Thyroid gland (tissue), 4 donors: ENCODE data around the gene RPS19BP1. TPM values are rescaled to one million over a fixed set of nuclear protein-coding genes. Genes with fewer than 3 reads are reported as not detected.

ENCODE experiments used
- DNase-seq, 2 donors: peaks; one replicate each; pipeline ENCODE4 v3.0.0-alpha.2; 2019
- H3K27ac ChIP-seq, 3 donors: fragments of 200-600 bp; sonication (generic); 1 replicate in 2 of 3; 2 replicates in 1 of 3; pipeline ENCODE4 v1.5.1; 2016 to 2019; ENCODE audit warnings: mild to moderate bottlenecking in 1 of 3, moderate library complexity in 1 of 3
- H3K27me3 ChIP-seq: fragments of 200-600 bp; sonication (generic); one replicate; pipeline ENCODE4 v1.5.1; 2019
- H3K36me3 ChIP-seq, 2 donors: fragments of 200-600 bp; sonication (generic); one replicate each; pipeline ENCODE4 v1.5.1; 2016 to 2019
- H3K4me1 ChIP-seq, 2 donors: fragments of 200-600 bp; sonication (generic); one replicate each; pipeline ENCODE4 v1.5.1; 2017 to 2019
- H3K4me3 ChIP-seq, 3 donors: fragments of 200-600 bp; sonication (generic); replicated peaks in 1 of 3; 1 replicate in 2 of 3; 2 replicates in 1 of 3; pipeline ENCODE4 v1.5.1; 2016; ENCODE audit warnings: mild to moderate bottlenecking in 1 of 3
- H3K9me3 ChIP-seq: fragments of 200-600 bp; sonication (generic); one replicate; pipeline ENCODE4 v1.5.1; 2017
- POLR2A ChIP-seq, 2 donors: fragments of 450-650 bp; IDR thresholded peaks; one replicate each; pipeline ENCODE4 v1.6.1; 2017; ENCODE audit warnings: antibody characterized with exemption in 2 of 2, mild to moderate bottlenecking in 2 of 2, moderate library complexity in 1 of 2
- WGBS, 2 donors: methylation state at CpG; one replicate each; pipeline ENCODE4 v1.1.5; 2017; 5-methylcytosine and 5-hydroxymethylcytosine counted together
- intact Hi-C: fragments of 100-400 bp; cut with DNase I; formaldehyde crosslinking; loops from one replicate; pipeline ENCODE4 v1.15.1; 2023
- total RNA-seq, 4 donors: library from RNA; depleted of rRNA; stranded (reverse); fragments of >200 nt; gene quantifications; one replicate each; pipeline ENCODE4 v1.2.3, GENCODE V29; 2016
- TF ChIP-seq, protein P1 (sequence below), 6 experiments: fragments of 200-600 bp in 3 of 6; fragments of 450-650 bp in 3 of 6; sonication (generic) in 3 of 6; IDR thresholded peaks; one replicate each; pipeline ENCODE4 v1.5.1; 2016 to 2019; ENCODE audit warnings: antibody characterized with exemption in 6 of 6, mild to moderate bottlenecking in 2 of 6, inconsistent platforms in 1 of 6, moderate library complexity in 1 of 6

The RPS19BP1 gene
- total RNA-seq, 4 donors from 2014 or later: 120 to 243 (median 171) TPM

- TF ChIP-seq, protein P1, sequence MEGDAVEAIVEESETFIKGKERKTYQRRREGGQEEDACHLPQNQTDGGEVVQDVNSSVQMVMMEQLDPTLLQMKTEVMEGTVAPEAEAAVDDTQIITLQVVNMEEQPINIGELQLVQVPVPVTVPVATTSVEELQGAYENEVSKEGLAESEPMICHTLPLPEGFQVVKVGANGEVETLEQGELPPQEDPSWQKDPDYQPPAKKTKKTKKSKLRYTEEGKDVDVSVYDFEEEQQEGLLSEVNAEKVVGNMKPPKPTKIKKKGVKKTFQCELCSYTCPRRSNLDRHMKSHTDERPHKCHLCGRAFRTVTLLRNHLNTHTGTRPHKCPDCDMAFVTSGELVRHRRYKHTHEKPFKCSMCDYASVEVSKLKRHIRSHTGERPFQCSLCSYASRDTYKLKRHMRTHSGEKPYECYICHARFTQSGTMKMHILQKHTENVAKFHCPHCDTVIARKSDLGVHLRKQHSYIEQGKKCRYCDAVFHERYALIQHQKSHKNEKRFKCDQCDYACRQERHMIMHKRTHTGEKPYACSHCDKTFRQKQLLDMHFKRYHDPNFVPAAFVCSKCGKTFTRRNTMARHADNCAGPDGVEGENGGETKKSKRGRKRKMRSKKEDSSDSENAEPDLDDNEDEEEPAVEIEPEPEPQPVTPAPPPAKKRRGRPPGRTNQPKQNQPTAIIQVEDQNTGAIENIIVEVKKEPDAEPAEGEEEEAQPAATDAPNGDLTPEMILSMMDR (IDR thresholded peaks at IDR 0.05): no peak
- TF ChIP-seq POLR2A (IDR thresholded peaks at IDR 0.05): no peak
- no peak for DNase-seq
- H3K4me3 ChIP-seq: no peak overlapping the region
- no peaks in the 10 kb centered on the region for H3K9me3 ChIP-seq
- 78 to 81% methylated on average over 1 of the region's 1 CpG for WGBS, 2 donors
- intact Hi-C loops: no loop called here
- H3K27ac ChIP-seq: no peak overlapping the region
- no peaks in the 10 kb centered on the region for H3K36me3 ChIP-seq
- peaks cover 14 to 22% of the 10 kb centered on the region in 2 donors for H3K4me1 ChIP-seq
- no peaks in the 10 kb centered on the region for H3K27me3 ChIP-seq
Observed at GRCh38 chr22:39571538-39571937, 39.0 kb upstream of the RPS19BP1 start.

DNA sequence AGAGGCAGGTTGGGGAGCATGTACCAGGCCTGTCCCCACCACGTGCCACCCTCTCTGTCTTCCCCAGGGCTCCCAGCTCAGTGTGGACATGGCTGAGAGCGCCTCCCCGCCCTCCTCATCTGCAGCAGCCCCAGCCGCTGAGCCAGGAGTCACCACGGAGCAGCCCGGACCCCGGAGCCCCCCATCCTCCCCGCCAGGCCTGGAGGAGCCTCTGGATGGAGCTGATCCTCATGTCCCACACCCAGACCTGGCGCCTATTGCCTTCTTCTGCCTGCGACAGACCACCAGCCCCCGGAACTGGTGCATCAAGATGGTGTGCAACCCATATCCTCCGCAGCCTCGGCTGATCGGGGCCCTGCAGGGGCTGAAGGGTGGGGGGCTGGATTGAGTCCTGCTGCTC is 38.1 kb upstream of the RPS19BP1 start, which contains the start of gene CACNA1I:
CACNA1I (plus strand) TSS at position 89 of the 400 bp plus-strand sequence; CDS start at position 89, 0 bp downstream.
- 82% methylated on average over 7 of the region's 14 CpGs; no CpG with 5 or more reads in 1 of the 2 donors for whole genome bisulfite sequencing, 2 donors
- no peaks in the 10 kb centered on the region for H3K27me3 ChIP-seq

GRCh38 chr22:39570226-39570625 is 37.7 kb upstream of the RPS19BP1 start:
- no peak overlapping the region for H3K4me3 ChIP-seq

More for the DNA sequence above, 38.1 kb upstream of the RPS19BP1 start, which contains the start of gene CACNA1I:
- TF ChIP-seq POLR2A (IDR thresholded peaks at IDR 0.05): no peak
- TF ChIP-seq, protein P1 (IDR thresholded peaks at IDR 0.05): no peak
- DNase-seq: no peak
- Histone ChIP-seq H3K4me3 (no peak within 1 kb of the TSS), H3K4me1 (peaks cover 13 to 21% of the 10 kb centered on the region in 2 donors), H3K9me3 (no peaks in the 10 kb centered on the region), H3K36me3 (no peaks in the 10 kb centered on the region), H3K27ac (peak within 1 kb of the TSS in 2 of 3 donors; percentile 44 to 77)
- intact Hi-C loops: no loop called here

DNA sequence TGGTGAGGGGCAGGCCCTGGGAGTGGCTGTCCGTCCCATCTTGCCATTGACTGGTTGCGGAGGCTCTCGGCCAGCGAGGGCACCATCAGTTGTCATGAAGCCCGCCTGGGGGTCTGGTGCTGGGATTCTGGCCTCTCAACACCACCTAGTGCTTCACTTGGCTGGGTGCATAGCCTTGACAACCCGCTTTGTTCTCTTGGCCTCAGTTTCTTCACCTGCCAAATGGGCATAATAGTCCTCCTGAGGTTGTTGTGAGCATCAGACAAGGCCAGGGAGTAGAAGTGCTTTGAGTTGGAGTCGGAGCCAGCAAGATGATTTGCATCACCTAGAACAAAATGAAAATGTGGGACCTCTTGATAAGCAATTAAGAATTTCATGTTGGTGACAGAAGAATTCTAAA is 36.5 kb upstream of the RPS19BP1 start:
- DNase-seq: no peak
- 96 to 97% methylated on average over 2 to 6 of the region's 7 CpGs for WGBS, 2 donors
- Histone ChIP-seq H3K27ac (peak overlapping the region; percentile 55 to 83 (median 77)), H3K27me3 (no peaks in the 10 kb centered on the region), H3K9me3 (no peaks in the 10 kb centered on the region), H3K4me1 (peaks cover 13 to 21% of the 10 kb centered on the region in 2 donors), H3K36me3 (no peaks in the 10 kb centered on the region), H3K4me3 (no peak overlapping the region)
- TF ChIP-seq POLR2A (IDR thresholded peaks at IDR 0.05): no peak
- TF ChIP-seq, protein P1 (IDR thresholded peaks at IDR 0.05): no peak
- intact Hi-C loops: no loop called here

More at GRCh38 chr22:39570226-39570625, 37.7 kb upstream of the RPS19BP1 start:
- Histone ChIP-seq H3K4me1 (peaks cover 13 to 21% of the 10 kb centered on the region in 2 donors), H3K27ac (no peak overlapping the region), H3K36me3 (no peaks in the 10 kb centered on the region), H3K27me3 (no peaks in the 10 kb centered on the region), H3K9me3 (no peaks in the 10 kb centered on the region)
- intact Hi-C loops: no loop called here
- TF ChIP-seq POLR2A (IDR thresholded peaks at IDR 0.05): no peak
- TF ChIP-seq, protein P1 (IDR thresholded peaks at IDR 0.05): no peak
- no peak for DNase-seq
- 84% methylated on average over 3 of the region's 3 CpGs for WGBS, 2 donors

- Histone ChIP-seq H3K27me3 (no peaks in the 10 kb centered on the region), H3K4me1 (peaks cover 13 to 21% of the 10 kb centered on the region in 2 donors), H3K36me3 (no peaks in the 10 kb centered on the region), H3K27ac (peak overlapping the region; percentile 55 to 83 (median 77)), H3K9me3 (no peaks in the 10 kb centered on the region), H3K4me3 (no peak overlapping the region)
- WGBS, 2 donors: 54 to 81% methylated on average over 9 to 16 of the region's 19 CpGs
- intact Hi-C loops: no loop called here
- DNase-seq: peak; percentile 84 to 86
- peak in 1 of 2 donors; percentile 14 for TF ChIP-seq POLR2A (IDR thresholded peaks at IDR 0.05)
- TF ChIP-seq, protein P1 (IDR thresholded peaks at IDR 0.05): no peak
Observed at GRCh38 chr22:39568278-39568981, 35.9 kb upstream of the RPS19BP1 start.
